Brain microvascular endothelial cell (primary cell): Measurements from ENCODE around the gene HLA-DRA.

Experiments used
- DNase-seq: peaks from one replicate; pipeline ENCODE4 v3.0.0-alpha.2; 2020
- H3K27ac ChIP-seq: fragments of 250-450 bp; sonication (Bioruptor Pico); 2 replicates; pipeline ENCODE4 v1.5.1; 2020; ENCODE audit warnings: mild to moderate bottlenecking, moderate library complexity
- H3K27me3 ChIP-seq: fragments of 250-450 bp; sonication (Bioruptor Pico); replicated peaks from 2 replicates; pipeline ENCODE4 v1.5.1; 2020; ENCODE audit warnings: mild to moderate bottlenecking
- H3K36me3 ChIP-seq: fragments of 250-450 bp; sonication (Bioruptor Pico); replicated peaks from 2 replicates; pipeline ENCODE4 v1.5.1; 2020; ENCODE audit warnings: mild to moderate bottlenecking
- H3K4me3 ChIP-seq: 2 replicates; pipeline ENCODE4 v1.5.1; 2011; ENCODE audit warnings: low read depth, mild to moderate bottlenecking, control low read depth, low read length, moderate library complexity
- CTCF ChIP-seq: IDR thresholded peaks from 2 replicates; pipeline ENCODE4 v1.5.1; 2011; ENCODE audit warnings: low read depth, mild to moderate bottlenecking, moderate library complexity, low read length, control low read depth, inconsistent platforms; ENCODE audit errors: missing control alignments
- in situ Hi-C: cut with HindIII; loops from 2 replicates; pipeline ENCODE4 v1.10.0; 2017; ENCODE audit warnings: low sequenced_read_pairs, low pct_ligation_motif_present

Gene HLA-DRA

GRCh38 chr6:32492351-32492750 lies 52.7 kb downstream of the HLA-DRA start:
- DNase-seq, result no peak
- Histone ChIP-seq H3K27ac (no peak overlapping the region), H3K4me3 (no peak overlapping the region), H3K27me3 (no peaks in the 10 kb centered on the region), H3K36me3 (no peaks in the 10 kb centered on the region)
- TF ChIP-seq CTCF, result no peak
- in situ Hi-C loops, result no loop called here
